ENCODE results near the gene UGT1A5.

DNA sequence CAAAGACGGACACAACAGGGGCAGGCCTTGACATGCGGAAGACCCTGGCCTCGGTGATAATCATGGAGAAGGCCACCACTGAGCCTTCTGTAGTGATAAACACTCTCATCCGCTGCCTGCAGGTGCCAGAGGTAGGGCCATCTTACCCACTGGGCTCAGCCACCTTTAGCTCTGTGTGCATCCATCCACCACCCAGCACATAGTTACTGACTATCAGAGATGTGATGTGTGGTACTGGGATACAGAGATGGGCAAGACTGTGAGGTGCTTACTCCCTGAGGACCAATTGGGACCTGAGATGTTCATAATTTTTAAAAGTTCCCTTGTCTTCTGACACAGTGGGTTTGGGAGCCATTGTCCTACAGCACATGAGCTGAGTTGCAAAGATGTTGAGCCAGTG lies 67.0 kb downstream of the UGT1A5 start:
- TF ChIP-seq CTCF (IDR thresholded peaks at IDR 0.05) (no peak), POLR2A (IDR thresholded peaks at IDR 0.05) (no peak)

All from uterus (tissue), 2 donors.